ENCODE data around the gene PIGU. TPM values are rescaled to one million over a fixed set of nuclear protein-coding genes. Genes with fewer than 3 reads are reported as not detected.

Gene PIGU
- total RNA-seq, 1 experiment from 2014 or later = 25.1 TPM

GRCh38 chr20:34539756-34540155 lies 137.1 kb downstream of the PIGU start (continued):
- TF ChIP-seq, protein P1, sequence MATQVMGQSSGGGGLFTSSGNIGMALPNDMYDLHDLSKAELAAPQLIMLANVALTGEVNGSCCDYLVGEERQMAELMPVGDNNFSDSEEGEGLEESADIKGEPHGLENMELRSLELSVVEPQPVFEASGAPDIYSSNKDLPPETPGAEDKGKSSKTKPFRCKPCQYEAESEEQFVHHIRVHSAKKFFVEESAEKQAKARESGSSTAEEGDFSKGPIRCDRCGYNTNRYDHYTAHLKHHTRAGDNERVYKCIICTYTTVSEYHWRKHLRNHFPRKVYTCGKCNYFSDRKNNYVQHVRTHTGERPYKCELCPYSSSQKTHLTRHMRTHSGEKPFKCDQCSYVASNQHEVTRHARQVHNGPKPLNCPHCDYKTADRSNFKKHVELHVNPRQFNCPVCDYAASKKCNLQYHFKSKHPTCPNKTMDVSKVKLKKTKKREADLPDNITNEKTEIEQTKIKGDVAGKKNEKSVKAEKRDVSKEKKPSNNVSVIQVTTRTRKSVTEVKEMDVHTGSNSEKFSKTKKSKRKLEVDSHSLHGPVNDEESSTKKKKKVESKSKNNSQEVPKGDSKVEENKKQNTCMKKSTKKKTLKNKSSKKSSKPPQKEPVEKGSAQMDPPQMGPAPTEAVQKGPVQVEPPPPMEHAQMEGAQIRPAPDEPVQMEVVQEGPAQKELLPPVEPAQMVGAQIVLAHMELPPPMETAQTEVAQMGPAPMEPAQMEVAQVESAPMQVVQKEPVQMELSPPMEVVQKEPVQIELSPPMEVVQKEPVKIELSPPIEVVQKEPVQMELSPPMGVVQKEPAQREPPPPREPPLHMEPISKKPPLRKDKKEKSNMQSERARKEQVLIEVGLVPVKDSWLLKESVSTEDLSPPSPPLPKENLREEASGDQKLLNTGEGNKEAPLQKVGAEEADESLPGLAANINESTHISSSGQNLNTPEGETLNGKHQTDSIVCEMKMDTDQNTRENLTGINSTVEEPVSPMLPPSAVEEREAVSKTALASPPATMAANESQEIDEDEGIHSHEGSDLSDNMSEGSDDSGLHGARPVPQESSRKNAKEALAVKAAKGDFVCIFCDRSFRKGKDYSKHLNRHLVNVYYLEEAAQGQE (IDR thresholded peaks at IDR 0.05; ENCODE audit: low read depth) = no peak
- no peak for TF ChIP-seq EZH2 (IDR thresholded peaks at IDR 0.05)
- TF ChIP-seq TCF7L2 (IDR thresholded peaks at IDR 0.05; ENCODE audit: borderline replicate concordance, extremely low read depth, insufficient read depth, insufficient read length) = no peak
- no peak for TF ChIP-seq CBX3 (IDR thresholded peaks at IDR 0.05; ENCODE audit: low read depth)
- TF ChIP-seq, protein P2, sequence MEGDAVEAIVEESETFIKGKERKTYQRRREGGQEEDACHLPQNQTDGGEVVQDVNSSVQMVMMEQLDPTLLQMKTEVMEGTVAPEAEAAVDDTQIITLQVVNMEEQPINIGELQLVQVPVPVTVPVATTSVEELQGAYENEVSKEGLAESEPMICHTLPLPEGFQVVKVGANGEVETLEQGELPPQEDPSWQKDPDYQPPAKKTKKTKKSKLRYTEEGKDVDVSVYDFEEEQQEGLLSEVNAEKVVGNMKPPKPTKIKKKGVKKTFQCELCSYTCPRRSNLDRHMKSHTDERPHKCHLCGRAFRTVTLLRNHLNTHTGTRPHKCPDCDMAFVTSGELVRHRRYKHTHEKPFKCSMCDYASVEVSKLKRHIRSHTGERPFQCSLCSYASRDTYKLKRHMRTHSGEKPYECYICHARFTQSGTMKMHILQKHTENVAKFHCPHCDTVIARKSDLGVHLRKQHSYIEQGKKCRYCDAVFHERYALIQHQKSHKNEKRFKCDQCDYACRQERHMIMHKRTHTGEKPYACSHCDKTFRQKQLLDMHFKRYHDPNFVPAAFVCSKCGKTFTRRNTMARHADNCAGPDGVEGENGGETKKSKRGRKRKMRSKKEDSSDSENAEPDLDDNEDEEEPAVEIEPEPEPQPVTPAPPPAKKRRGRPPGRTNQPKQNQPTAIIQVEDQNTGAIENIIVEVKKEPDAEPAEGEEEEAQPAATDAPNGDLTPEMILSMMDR (IDR thresholded peaks at IDR 0.05 in 2 of 3, conservative IDR thresholded peaks at IDR 0.05 in 1 of 3; ENCODE audit: borderline replicate concordance in 1 of 3, insufficient read depth in 1 of 3, low read depth in 2 of 3, low read length in 2 of 3) = no peak

GRCh38 chr20:34538671-34539123 lies 138.2 kb downstream of the PIGU start:
- no peaks in the 10 kb centered on the region for H3K9me2 ChIP-seq (ENCODE audit: insufficient read depth)
- intact Hi-C loops (cut with micrococcal nuclease) = loop anchor here (1.0 to 2.0 kb wide), 2 partner anchors 170 to 230 kb away; no protein-coding TSS in a partner anchor
- H3K27ac ChIP-seq (ENCODE audit: low read depth, low read length) = no peak overlapping the region
- peaks cover 24 to 35% of the 10 kb centered on the region in 2 experiments; a peak in 3 of 4 replicates for H3K36me3 ChIP-seq (ENCODE audit: control insufficient read depth in 1 of 2, insufficient read depth in 2 of 2, low read length in 2 of 2)
- ChIA-PET CTCF (interaction anchor here (0.6 to 2.4 kb wide), 11 partner anchors 10 to 231 kb away, joined by 3 to 9 read pairs (median 5); partner anchors contain the start of gene DYNLRB1), RAD21 (ENCODE audit: low non-redundant PET in 1 of 2, low total read pairs in 2 of 2, uncharacterized antibody in 2 of 2, unreplicated experiment in 2 of 2) (interaction anchor here in 1 of 2 experiments (1.0 to 1.3 kb wide), 2 partner anchors 231 to 348 kb away, joined by 3 read pairs; no protein-coding TSS in a partner anchor), POLR2A (interaction anchor here (0.6 kb wide), 1 partner anchor 9 kb away, joined by 3 read pairs; no protein-coding TSS in a partner anchor)
- BruUV-seq (replicated peaks) = no TSS peak
- H3K4me3 ChIP-seq (replicated peaks in 1 of 2; ENCODE audit: low read depth in 1 of 2, low read length in 2 of 2) = no peak overlapping the region
- no peaks in the 10 kb centered on the region for H3K27me3 ChIP-seq (ENCODE audit: insufficient read depth, low read length)
- H3K9me3 ChIP-seq (ENCODE audit: control insufficient read depth in 1 of 2, insufficient read depth in 1 of 2, low read depth in 1 of 2, low read length in 2 of 2) = no peaks in the 10 kb centered on the region
- H3K9ac ChIP-seq (ENCODE audit: low read length) = no peak overlapping the region
- ATAC-seq (peak; percentile 75), DNase-seq (ENCODE audit: low read depth, low spot score) (no peak)
- H2AFZ ChIP-seq (ENCODE audit: low read depth, low read length, poor library complexity, severe bottlenecking) = no peak overlapping the region
- H3K4me1 ChIP-seq (ENCODE audit: control insufficient read depth in 1 of 2, insufficient read depth in 2 of 2, low read length in 2 of 2) = no peaks in the 10 kb centered on the region
- H3K79me2 ChIP-seq (ENCODE audit: insufficient read depth, low read length) = no peaks in the 10 kb centered on the region
- no peak overlapping the region for H3K4me2 ChIP-seq (ENCODE audit: low read length)
- no peaks in the 10 kb centered on the region for H4K20me1 ChIP-seq (ENCODE audit: insufficient read depth)
- TF ChIP-seq SRF (IDR thresholded peaks at IDR 0.05; ENCODE audit: low read depth) = no peak
- no peak for TF ChIP-seq YY1 (IDR thresholded peaks at IDR 0.05; ENCODE audit: extremely low read depth, insufficient replicate concordance, low read depth, low read length)
- no peak for TF ChIP-seq TCF7L2 (IDR thresholded peaks at IDR 0.05; ENCODE audit: borderline replicate concordance, extremely low read depth, insufficient read depth, insufficient read length)
- no peak for TF ChIP-seq ELF1 (IDR thresholded peaks at IDR 0.05; ENCODE audit: borderline replicate concordance, low read depth)
- TF ChIP-seq, protein P3, sequence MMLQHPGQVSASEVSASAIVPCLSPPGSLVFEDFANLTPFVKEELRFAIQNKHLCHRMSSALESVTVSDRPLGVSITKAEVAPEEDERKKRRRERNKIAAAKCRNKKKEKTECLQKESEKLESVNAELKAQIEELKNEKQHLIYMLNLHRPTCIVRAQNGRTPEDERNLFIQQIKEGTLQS (IDR thresholded peaks at IDR 0.05) = no peak
- peak; percentile 60; the same call in 1 of the 2 replicates for TF ChIP-seq RAD21 (IDR thresholded peaks at IDR 0.05; ENCODE audit: low read depth)
- TF ChIP-seq CEBPB (IDR thresholded peaks at IDR 0.05; ENCODE audit: low read depth) = no peak
- no peak for TF ChIP-seq ZFX (IDR thresholded peaks at IDR 0.05)
- TF ChIP-seq, protein P2 (IDR thresholded peaks at IDR 0.05 in 2 of 3, conservative IDR thresholded peaks at IDR 0.05 in 1 of 3; ENCODE audit: borderline replicate concordance in 1 of 3, insufficient read depth in 1 of 3, low read depth in 2 of 3, low read length in 2 of 3) = peak; percentile 49 to 88 (median 88); a peak in 5 of 6 replicates
- TF ChIP-seq POLR2AphosphoS5 (IDR thresholded peaks at IDR 0.05; ENCODE audit: low read depth, low read length) = no peak
- TF ChIP-seq ZNF274 (IDR thresholded peaks at IDR 0.05; ENCODE audit: low read depth, low read length) = no peak
- TF ChIP-seq EZH2phosphoT487 (IDR thresholded peaks at IDR 0.05; ENCODE audit: borderline replicate concordance) = no peak
